Measurements from ENCODE around the gene PCDH8.
A peak's percentile ranks its signal among the peaks of the same experiment; 100 is the strongest.
"Not testable (repeated sequence)": the region's sequence is repeated elsewhere in the genome, so short reads cannot be mapped to it uniquely, and the experiment has no call there.

The PCDH8 gene

GRCh38 chr13:52850396-52851136 lies 2.1 kb upstream of the PCDH8 start:
- peak; percentile 87 for DNase-seq

- no peak for DNase-seq
Observed at GRCh38 chr13:52850072-52850395, 1.6 kb upstream of the PCDH8 start.

GRCh38 chr13:52849291-52850071 lies 1.0 kb upstream of the PCDH8 start:
- DNase-seq, result no peak

- no peak for DNase-seq
Observed at GRCh38 chr13:52847682-52848432, 583 bp downstream of the PCDH8 start.

GRCh38 chr13:52847322-52847681 lies 1.1 kb downstream of the PCDH8 start:
- DNase-seq, result no peak

GRCh38 chr13:52846567-52847321 lies 1.7 kb downstream of the PCDH8 start:
- peak; percentile 86 for DNase-seq

- peak; percentile 73 for DNase-seq
Observed at GRCh38 chr13:52845766-52846566, 2.5 kb downstream of the PCDH8 start.

GRCh38 chr13:52845334-52845761 lies 3.1 kb downstream of the PCDH8 start:
- DNase-seq, result no peak

GRCh38 chr13:52844836-52845235 lies 3.6 kb downstream of the PCDH8 start:
- no peak for DNase-seq

GRCh38 chr13:52842441-52842840 lies 6.0 kb downstream of the PCDH8 start:
- DNase-seq, result no peak

GRCh38 chr13:52840066-52840465 lies 8.4 kb downstream of the PCDH8 start:
- DNase-seq, result no peak

- no peak for DNase-seq
Observed at GRCh38 chr13:52838433-52839107, 9.9 kb downstream of the PCDH8 start.

GRCh38 chr13:52837850-52838249 lies 10.6 kb downstream of the PCDH8 start:
- no peak for DNase-seq

- DNase-seq, result no peak
Observed at GRCh38 chr13:52835071-52835839, 13.2 kb downstream of the PCDH8 start.

GRCh38 chr13:52833296-52833875 lies 15.1 kb downstream of the PCDH8 start:
- no peak for DNase-seq

- DNase-seq, result no peak
Observed at GRCh38 chr13:52832313-52832712, 16.1 kb downstream of the PCDH8 start.

- no peak for DNase-seq
Observed at GRCh38 chr13:52830946-52831345, 17.5 kb downstream of the PCDH8 start.

- no peak for DNase-seq
Observed at GRCh38 chr13:52827839-52828238, 20.6 kb downstream of the PCDH8 start.

GRCh38 chr13:52817886-52818285 lies 30.6 kb downstream of the PCDH8 start:
- DNase-seq, result not testable (repeated sequence)

- DNase-seq, result no peak
Observed at GRCh38 chr13:52815330-52815729, 33.1 kb downstream of the PCDH8 start.

Measured in right forelimb (tissue), 1 donor.